HEK293 (cell line): ENCODE data around the gene PABPN1.

Experiments used
- CTCF ChIA-PET: fragments of 350-600 bp; formaldehyde crosslinking; extraction: SDS; loops from one replicate; lab custom pipeline; 2021; ENCODE audit warnings: antibody characterized with exemption; lab: Yijun Ruan, JAX
- POLR2A ChIA-PET: fragments of 300-600 bp; formaldehyde crosslinking; extraction: SDS; loops from one replicate; lab custom pipeline; 2020; ENCODE audit warnings: antibody characterized with exemption, inconsistent platforms; lab: Yijun Ruan, JAX
- H3K27ac ChIP-seq: fragments of 200-500 bp; sonication (Bioruptor generic); 2 replicates; pipeline ENCODE4 v1.5.1; 2014; ENCODE audit warnings: low read depth, low read length, control low read depth, inconsistent platforms; ENCODE audit errors: extremely low read depth
- H3K36me3 ChIP-seq, 2 experiments: fragments of 200-500 bp in 1 of 2; sonication (Bioruptor generic) in 1 of 2; 1 replicate in 1 of 2; 2 replicates in 1 of 2; pipeline ENCODE4 v1.5.1; 2014 to 2017; ENCODE audit warnings: inconsistent platforms in 2 of 2, low read length in 2 of 2; ENCODE audit not compliant: control insufficient read depth in 2 of 2, insufficient read depth in 1 of 2
- H3K4me1 ChIP-seq: fragments of 200-500 bp; sonication (Bioruptor generic); 2 replicates; pipeline ENCODE4 v1.5.1; 2014; ENCODE audit warnings: mild to moderate bottlenecking, low read length, inconsistent platforms; ENCODE audit not compliant: control insufficient read depth, insufficient read depth
- H3K4me3 ChIP-seq: 2 replicates; pipeline ENCODE4 v1.5.1; 2011; ENCODE audit warnings: low read depth, mild to moderate bottlenecking, control low read depth, low read length, moderate library complexity
- H3K9me3 ChIP-seq: fragments of 200-500 bp; sonication (Bioruptor generic); 2 replicates; pipeline ENCODE4 v1.5.1; 2014; ENCODE audit warnings: low read depth, low read length, inconsistent platforms; ENCODE audit not compliant: control insufficient read depth, insufficient read depth
- EGR2 ChIP-seq: fragments of 450-650 bp; formaldehyde crosslinking; IDR thresholded peaks from 2 replicates; pipeline ENCODE4 v1.5.1; 2016; ENCODE audit warnings: low read depth, missing biosample characterization, missing genetic modification characterization
- FEZF1 ChIP-seq: fragments of 450-650 bp; formaldehyde crosslinking; IDR thresholded peaks from 2 replicates; pipeline ENCODE4 v1.5.1; 2016; ENCODE audit warnings: missing biosample characterization, missing genetic modification characterization
- GLIS1 ChIP-seq: fragments of 450-650 bp; formaldehyde crosslinking; IDR thresholded peaks from 2 replicates; pipeline ENCODE4 v1.5.1; 2016; ENCODE audit warnings: missing biosample characterization, missing genetic modification characterization
- GLIS2 ChIP-seq: fragments of 450-650 bp; formaldehyde crosslinking; IDR thresholded peaks from 2 replicates; pipeline ENCODE4 v1.5.1; 2016; ENCODE audit warnings: missing biosample characterization, missing genetic modification characterization
- KLF1 ChIP-seq: fragments of 450-650 bp; formaldehyde crosslinking; IDR thresholded peaks from 2 replicates; pipeline ENCODE4 v1.5.1; 2016; ENCODE audit warnings: missing biosample characterization, missing genetic modification characterization
- KLF16 ChIP-seq: fragments of 450-650 bp; formaldehyde crosslinking; IDR thresholded peaks from 2 replicates; pipeline ENCODE4 v1.5.1; 2017; ENCODE audit warnings: missing biosample characterization, missing genetic modification characterization
- KLF9 ChIP-seq: fragments of 450-650 bp; formaldehyde crosslinking; IDR thresholded peaks from 2 replicates; pipeline ENCODE4 v1.5.1; 2016; ENCODE audit warnings: missing biosample characterization, missing genetic modification characterization, low read depth
- SP2 ChIP-seq: fragments of 450-650 bp; formaldehyde crosslinking; IDR thresholded peaks from 2 replicates; pipeline ENCODE4 v1.5.1; 2016; ENCODE audit warnings: missing biosample characterization, missing genetic modification characterization
- TRIM28 ChIP-seq: IDR thresholded peaks from 2 replicates; pipeline ENCODE4 v1.6.1; 2011; ENCODE audit warnings: low read length, control low read depth, borderline replicate concordance
- ZBTB17 ChIP-seq: fragments of 450-650 bp; formaldehyde crosslinking; IDR thresholded peaks from 2 replicates; pipeline ENCODE4 v1.5.1; 2016; ENCODE audit warnings: missing biosample characterization, missing genetic modification characterization
- ZBTB48 ChIP-seq: fragments of 450-650 bp; formaldehyde crosslinking; IDR thresholded peaks from 2 replicates; pipeline ENCODE4 v1.5.1; 2016; ENCODE audit warnings: missing biosample characterization, missing genetic modification characterization
- ZFP3 ChIP-seq: fragments of 450-650 bp; formaldehyde crosslinking; IDR thresholded peaks from 2 replicates; pipeline ENCODE4 v1.5.1; 2016; ENCODE audit warnings: low read depth, missing biosample characterization, missing genetic modification characterization
- ZFP37 ChIP-seq: fragments of 450-650 bp; formaldehyde crosslinking; IDR thresholded peaks from 2 replicates; pipeline ENCODE4 v1.5.1; 2016; ENCODE audit warnings: missing biosample characterization, missing genetic modification characterization
- ZIC2 ChIP-seq: fragments of 450-650 bp; formaldehyde crosslinking; IDR thresholded peaks from 2 replicates; pipeline ENCODE4 v1.5.1; 2016; ENCODE audit warnings: missing biosample characterization, missing genetic modification characterization
- ZNF335 ChIP-seq: fragments of 450-650 bp; formaldehyde crosslinking; conservative IDR thresholded peaks from 2 replicates; pipeline ENCODE4 v1.5.1; 2016; ENCODE audit warnings: missing biosample characterization, missing genetic modification characterization
- ZNF423 ChIP-seq: fragments of 450-650 bp; formaldehyde crosslinking; IDR thresholded peaks from 2 replicates; pipeline ENCODE4 v1.5.1; 2016; ENCODE audit warnings: missing biosample characterization, missing genetic modification characterization
- ZNF600 ChIP-seq: fragments of 450-650 bp; formaldehyde crosslinking; IDR thresholded peaks from 2 replicates; pipeline ENCODE4 v1.5.1; 2016; ENCODE audit warnings: missing biosample characterization, missing genetic modification characterization
- ZNF610 ChIP-seq: fragments of 450-650 bp; formaldehyde crosslinking; IDR thresholded peaks from 2 replicates; pipeline ENCODE4 v1.5.1; 2016; ENCODE audit warnings: missing biosample characterization, missing genetic modification characterization, borderline replicate concordance
- ZNF629 ChIP-seq: fragments of 450-650 bp; formaldehyde crosslinking; IDR thresholded peaks from 2 replicates; pipeline ENCODE4 v1.5.1; 2017; ENCODE audit warnings: missing biosample characterization, missing genetic modification characterization
- ZNF830 ChIP-seq: fragments of 450-650 bp; IDR thresholded peaks from 2 replicates; pipeline ENCODE4 v1.5.0; 2018; ENCODE audit warnings: missing biosample characterization, missing genetic modification characterization, low read depth, mild to moderate bottlenecking, moderate library complexity
- TF ChIP-seq, protein P1 (sequence below): fragments of 450-650 bp; formaldehyde crosslinking; IDR thresholded peaks from 2 replicates; pipeline ENCODE4 v1.5.1; 2016; ENCODE audit warnings: missing biosample characterization, missing genetic modification characterization
- TF ChIP-seq, protein P2 (sequence below): fragments of 450-650 bp; formaldehyde crosslinking; IDR thresholded peaks from 2 replicates; pipeline ENCODE4 v1.5.1; 2016; ENCODE audit warnings: missing biosample characterization, missing genetic modification characterization
- TF ChIP-seq, protein P3 (sequence below): fragments of 450-650 bp; formaldehyde crosslinking; IDR thresholded peaks from 2 replicates; pipeline ENCODE4 v1.5.1; 2017; ENCODE audit warnings: missing biosample characterization, mild to moderate bottlenecking, missing genetic modification characterization, moderate library complexity
- TF ChIP-seq, protein P4 (sequence below): fragments of 450-650 bp; formaldehyde crosslinking; IDR thresholded peaks from 2 replicates; pipeline ENCODE4 v1.5.1; 2016; ENCODE audit warnings: missing biosample characterization, missing genetic modification characterization
- TF ChIP-seq, protein P5 (sequence below): fragments of 450-650 bp; formaldehyde crosslinking; IDR thresholded peaks from 2 replicates; pipeline ENCODE4 v1.5.1; 2016; ENCODE audit warnings: missing biosample characterization, missing genetic modification characterization

The PABPN1 gene

DNA sequence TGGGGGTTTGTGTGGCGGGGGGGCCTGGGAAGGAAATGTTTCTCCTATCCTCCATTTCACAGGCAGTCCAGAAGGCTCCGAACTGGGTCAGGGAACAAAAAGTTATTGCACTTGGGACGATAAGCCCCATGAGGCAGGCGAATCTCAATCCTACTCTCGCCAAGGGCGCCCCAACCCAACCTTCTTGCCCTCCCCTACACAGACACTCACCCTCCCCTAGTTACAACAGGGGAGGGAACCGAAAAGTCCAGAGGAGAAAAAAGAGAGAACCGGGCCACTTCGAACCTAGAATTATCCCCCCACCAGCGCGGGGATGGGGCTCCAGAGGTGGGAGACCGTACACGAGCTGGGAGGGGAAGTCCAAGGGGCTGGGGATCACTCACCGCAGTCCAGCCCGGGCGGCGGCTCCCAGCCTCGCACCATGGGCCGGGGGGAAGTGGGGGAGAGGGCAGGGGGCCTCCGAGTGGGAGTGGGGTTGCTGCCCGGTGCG lies 35.7 kb upstream of the PABPN1 start (continued):
- TF ChIP-seq, protein P1, sequence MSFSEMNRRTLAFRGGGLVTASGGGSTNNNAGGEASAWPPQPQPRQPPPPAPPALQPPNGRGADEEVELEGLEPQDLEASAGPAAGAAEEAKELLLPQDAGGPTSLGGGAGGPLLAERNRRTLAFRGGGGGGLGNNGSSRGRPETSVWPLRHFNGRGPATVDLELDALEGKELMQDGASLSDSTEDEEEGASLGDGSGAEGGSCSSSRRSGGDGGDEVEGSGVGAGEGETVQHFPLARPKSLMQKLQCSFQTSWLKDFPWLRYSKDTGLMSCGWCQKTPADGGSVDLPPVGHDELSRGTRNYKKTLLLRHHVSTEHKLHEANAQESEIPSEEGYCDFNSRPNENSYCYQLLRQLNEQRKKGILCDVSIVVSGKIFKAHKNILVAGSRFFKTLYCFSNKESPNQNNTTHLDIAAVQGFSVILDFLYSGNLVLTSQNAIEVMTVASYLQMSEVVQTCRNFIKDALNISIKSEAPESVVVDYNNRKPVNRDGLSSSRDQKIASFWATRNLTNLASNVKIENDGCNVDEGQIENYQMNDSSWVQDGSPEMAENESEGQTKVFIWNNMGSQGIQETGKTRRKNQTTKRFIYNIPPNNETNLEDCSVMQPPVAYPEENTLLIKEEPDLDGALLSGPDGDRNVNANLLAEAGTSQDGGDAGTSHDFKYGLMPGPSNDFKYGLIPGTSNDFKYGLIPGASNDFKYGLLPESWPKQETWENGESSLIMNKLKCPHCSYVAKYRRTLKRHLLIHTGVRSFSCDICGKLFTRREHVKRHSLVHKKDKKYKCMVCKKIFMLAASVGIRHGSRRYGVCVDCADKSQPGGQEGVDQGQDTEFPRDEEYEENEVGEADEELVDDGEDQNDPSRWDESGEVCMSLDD (tag by site-specific recombination): no peak
- TF ChIP-seq GLIS2 (peak; percentile 5), ZNF629 (tag by site-specific recombination) (no peak), ZFP37 (no peak), ZNF830 (no peak)

DNA sequence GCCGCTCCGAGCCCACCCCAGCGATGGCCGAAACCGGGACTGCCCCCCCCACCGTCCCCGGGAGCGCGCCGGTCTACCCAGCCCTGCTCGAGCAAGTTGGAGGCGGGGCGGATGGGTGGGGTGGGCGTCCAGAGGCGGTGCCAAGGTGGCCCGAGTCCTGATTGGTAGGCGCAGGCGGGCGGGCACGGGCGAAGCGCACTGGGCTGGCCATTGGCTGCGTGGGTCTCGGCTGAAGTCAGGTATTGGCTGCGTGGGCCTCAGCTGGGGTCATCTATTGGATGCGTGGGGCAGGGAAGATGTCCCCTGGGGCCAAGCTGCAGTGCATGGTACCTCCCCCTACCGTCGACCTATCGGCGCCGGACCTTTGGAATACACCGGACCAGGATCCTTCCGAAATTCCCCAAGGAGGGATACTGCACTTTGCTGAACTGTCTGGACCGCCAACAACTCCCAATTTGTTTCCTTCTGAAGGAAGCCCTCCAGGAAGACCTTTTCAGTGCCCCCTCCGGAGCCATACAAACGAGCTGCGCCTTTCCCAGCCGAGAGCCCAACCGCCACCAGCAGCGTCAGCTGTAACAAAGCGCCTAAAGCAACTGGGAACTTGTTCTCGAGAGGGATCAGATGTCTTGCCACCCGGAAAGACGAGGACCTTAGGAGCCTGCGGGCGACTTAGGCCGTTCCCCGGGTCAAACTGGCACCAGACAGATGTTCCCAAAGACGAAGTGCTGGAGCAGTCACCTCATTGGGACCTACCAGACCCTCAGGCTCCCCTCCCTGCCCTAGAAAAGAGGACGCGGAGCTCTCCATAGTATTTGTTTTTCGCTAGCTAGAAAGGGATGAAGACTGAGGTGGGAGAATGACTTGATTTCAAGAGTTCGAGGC lies 35.0 kb upstream of the PABPN1 start, which contains the start of gene HOMEZ:
TSS of gene HOMEZ (minus strand) at position 113 of the 882 bp plus-strand sequence. CDS start 180 bp downstream, outside the sequence.
- Histone ChIP-seq H3K36me3 (peaks cover 0 to 3% of the 10 kb centered on the region in 2 experiments; a peak in 1 of 3 replicates), H3K4me3 (peak within 1 kb of the TSS; percentile 90), H3K4me1 (peaks cover 12% of the 10 kb centered on the region), H3K27ac (peak within 1 kb of the TSS; percentile 96), H3K9me3 (no peaks in the 10 kb centered on the region)
- POLR2A ChIA-PET: interaction anchor here (0.6 to 3.1 kb wide), 15 partner anchors 10 to 567 kb away, joined by 3 to 41 read pairs (median 5); partner anchors contain the start of genes BCL2L2, HAUS4, PABPN1 and PPP1R3E
- CTCF ChIA-PET: interaction anchor here (0.6 to 2.2 kb wide), 9 partner anchors 9 to 281 kb away, joined by 3 to 8 read pairs (median 3); partner anchors contain the start of gene AP1G2
- no peak for TF ChIP-seq ZBTB48 (tag by site-specific recombination)
- peak; percentile 93 for TF ChIP-seq GLIS1 (tag by site-specific recombination)
- no peak for TF ChIP-seq ZFP3
- TF ChIP-seq KLF1 (tag by site-specific recombination): peak; percentile 93
- peak; percentile 77 for TF ChIP-seq ZNF335 (tag by site-specific recombination)
- peak; percentile 95 for TF ChIP-seq EGR2
- peak; percentile 83 for TF ChIP-seq ZNF600 (tag by site-specific recombination)
- peak; percentile 100 for TF ChIP-seq SP2 (tag by site-specific recombination)
- TF ChIP-seq, protein P2, sequence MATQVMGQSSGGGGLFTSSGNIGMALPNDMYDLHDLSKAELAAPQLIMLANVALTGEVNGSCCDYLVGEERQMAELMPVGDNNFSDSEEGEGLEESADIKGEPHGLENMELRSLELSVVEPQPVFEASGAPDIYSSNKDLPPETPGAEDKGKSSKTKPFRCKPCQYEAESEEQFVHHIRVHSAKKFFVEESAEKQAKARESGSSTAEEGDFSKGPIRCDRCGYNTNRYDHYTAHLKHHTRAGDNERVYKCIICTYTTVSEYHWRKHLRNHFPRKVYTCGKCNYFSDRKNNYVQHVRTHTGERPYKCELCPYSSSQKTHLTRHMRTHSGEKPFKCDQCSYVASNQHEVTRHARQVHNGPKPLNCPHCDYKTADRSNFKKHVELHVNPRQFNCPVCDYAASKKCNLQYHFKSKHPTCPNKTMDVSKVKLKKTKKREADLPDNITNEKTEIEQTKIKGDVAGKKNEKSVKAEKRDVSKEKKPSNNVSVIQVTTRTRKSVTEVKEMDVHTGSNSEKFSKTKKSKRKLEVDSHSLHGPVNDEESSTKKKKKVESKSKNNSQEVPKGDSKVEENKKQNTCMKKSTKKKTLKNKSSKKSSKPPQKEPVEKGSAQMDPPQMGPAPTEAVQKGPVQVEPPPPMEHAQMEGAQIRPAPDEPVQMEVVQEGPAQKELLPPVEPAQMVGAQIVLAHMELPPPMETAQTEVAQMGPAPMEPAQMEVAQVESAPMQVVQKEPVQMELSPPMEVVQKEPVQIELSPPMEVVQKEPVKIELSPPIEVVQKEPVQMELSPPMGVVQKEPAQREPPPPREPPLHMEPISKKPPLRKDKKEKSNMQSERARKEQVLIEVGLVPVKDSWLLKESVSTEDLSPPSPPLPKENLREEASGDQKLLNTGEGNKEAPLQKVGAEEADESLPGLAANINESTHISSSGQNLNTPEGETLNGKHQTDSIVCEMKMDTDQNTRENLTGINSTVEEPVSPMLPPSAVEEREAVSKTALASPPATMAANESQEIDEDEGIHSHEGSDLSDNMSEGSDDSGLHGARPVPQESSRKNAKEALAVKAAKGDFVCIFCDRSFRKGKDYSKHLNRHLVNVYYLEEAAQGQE (tag by site-specific recombination): peak; percentile 83
- TF ChIP-seq TRIM28: peak; percentile 82
- TF ChIP-seq FEZF1 (tag by site-specific recombination): peak; percentile 74
- TF ChIP-seq, protein P3, sequence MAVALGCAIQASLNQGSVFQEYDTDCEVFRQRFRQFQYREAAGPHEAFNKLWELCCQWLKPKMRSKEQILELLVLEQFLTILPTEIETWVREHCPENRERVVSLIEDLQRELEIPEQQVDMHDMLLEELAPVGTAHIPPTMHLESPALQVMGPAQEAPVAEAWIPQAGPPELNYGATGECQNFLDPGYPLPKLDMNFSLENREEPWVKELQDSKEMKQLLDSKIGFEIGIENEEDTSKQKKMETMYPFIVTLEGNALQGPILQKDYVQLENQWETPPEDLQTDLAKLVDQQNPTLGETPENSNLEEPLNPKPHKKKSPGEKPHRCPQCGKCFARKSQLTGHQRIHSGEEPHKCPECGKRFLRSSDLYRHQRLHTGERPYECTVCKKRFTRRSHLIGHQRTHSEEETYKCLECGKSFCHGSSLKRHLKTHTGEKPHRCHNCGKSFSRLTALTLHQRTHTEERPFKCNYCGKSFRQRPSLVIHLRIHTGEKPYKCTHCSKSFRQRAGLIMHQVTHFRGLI: peak; percentile 97
- peak; percentile 78 for TF ChIP-seq KLF9 (tag by site-specific recombination)
- peak; percentile 48 for TF ChIP-seq KLF16 (tag by site-specific recombination)
- TF ChIP-seq ZNF610 (tag by site-specific recombination): no peak
- TF ChIP-seq, protein P4, sequence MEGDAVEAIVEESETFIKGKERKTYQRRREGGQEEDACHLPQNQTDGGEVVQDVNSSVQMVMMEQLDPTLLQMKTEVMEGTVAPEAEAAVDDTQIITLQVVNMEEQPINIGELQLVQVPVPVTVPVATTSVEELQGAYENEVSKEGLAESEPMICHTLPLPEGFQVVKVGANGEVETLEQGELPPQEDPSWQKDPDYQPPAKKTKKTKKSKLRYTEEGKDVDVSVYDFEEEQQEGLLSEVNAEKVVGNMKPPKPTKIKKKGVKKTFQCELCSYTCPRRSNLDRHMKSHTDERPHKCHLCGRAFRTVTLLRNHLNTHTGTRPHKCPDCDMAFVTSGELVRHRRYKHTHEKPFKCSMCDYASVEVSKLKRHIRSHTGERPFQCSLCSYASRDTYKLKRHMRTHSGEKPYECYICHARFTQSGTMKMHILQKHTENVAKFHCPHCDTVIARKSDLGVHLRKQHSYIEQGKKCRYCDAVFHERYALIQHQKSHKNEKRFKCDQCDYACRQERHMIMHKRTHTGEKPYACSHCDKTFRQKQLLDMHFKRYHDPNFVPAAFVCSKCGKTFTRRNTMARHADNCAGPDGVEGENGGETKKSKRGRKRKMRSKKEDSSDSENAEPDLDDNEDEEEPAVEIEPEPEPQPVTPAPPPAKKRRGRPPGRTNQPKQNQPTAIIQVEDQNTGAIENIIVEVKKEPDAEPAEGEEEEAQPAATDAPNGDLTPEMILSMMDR: 0 out of 2 replicates have a peak, but pooled peaks have one; percentile 31
- TF ChIP-seq ZBTB17 (tag by site-specific recombination): peak; percentile 57; the same call in 1 of the 2 replicates
- TF ChIP-seq, protein P5, sequence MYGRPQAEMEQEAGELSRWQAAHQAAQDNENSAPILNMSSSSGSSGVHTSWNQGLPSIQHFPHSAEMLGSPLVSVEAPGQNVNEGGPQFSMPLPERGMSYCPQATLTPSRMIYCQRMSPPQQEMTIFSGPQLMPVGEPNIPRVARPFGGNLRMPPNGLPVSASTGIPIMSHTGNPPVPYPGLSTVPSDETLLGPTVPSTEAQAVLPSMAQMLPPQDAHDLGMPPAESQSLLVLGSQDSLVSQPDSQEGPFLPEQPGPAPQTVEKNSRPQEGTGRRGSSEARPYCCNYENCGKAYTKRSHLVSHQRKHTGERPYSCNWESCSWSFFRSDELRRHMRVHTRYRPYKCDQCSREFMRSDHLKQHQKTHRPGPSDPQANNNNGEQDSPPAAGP (tag by site-specific recombination): peak; percentile 40; the same call in 1 of the 2 replicates
- TF ChIP-seq ZNF423 (tag by site-specific recombination): peak; percentile 87
- TF ChIP-seq ZIC2: peak; percentile 50
